Uterus (tissue), 2 donors: ENCODE results near the gene ATP6V1C2.

Experiments
- CTCF ChIP-seq, 4 experiments: fragments of 200-600 bp in 2 of 4; fragments of 450-650 bp in 2 of 4; sonication (generic) in 2 of 4; IDR thresholded peaks; one replicate each; pipeline ENCODE4 v1.5.1; 2016 to 2019; ENCODE audit warnings: antibody characterized with exemption in 4 of 4, mild to moderate bottlenecking in 2 of 4, moderate library complexity in 1 of 4
- POLR2A ChIP-seq, 2 donors: fragments of 450-650 bp; IDR thresholded peaks; one replicate each; pipeline ENCODE4 v1.6.1; 2016; ENCODE audit warnings: antibody characterized with exemption in 2 of 2, mild to moderate bottlenecking in 1 of 2, moderate library complexity in 1 of 2

- TF ChIP-seq CTCF (IDR thresholded peaks at IDR 0.05): no peak
- TF ChIP-seq POLR2A (IDR thresholded peaks at IDR 0.05): no peak
Observed at GRCh38 chr2:10763461-10763800, 42.0 kb downstream of the ATP6V1C2 start.
